ENCODE measurements around the gene MEGF11.

Gene MEGF11

GRCh38 chr15:66170042-66170441 lies 83.5 kb downstream of the MEGF11 start:
- no peak for DNase-seq (ENCODE audit: low read depth)

GRCh38 chr15:66169625-66170024 lies 83.9 kb downstream of the MEGF11 start:
- DNase-seq (ENCODE audit: low read depth) = no peak

DNA sequence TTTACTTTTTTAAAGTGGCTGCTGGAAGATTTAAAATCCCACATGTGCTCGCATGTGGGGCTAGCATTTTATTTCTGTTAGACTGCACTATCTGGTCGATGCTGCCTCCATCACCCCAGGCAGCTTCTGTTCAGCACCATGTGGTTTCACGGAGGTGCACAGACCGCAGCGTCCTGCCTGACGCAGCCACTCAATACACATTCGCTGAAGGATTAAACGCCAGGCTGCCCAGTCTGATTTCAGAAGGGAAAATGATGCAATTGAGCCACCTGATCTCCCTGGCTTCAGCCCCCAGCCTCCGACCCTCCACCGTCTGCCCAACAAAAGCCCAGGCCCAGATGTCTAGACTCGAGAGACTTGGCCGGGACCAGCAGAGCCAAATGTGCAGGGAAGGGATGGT lies 84.5 kb downstream of the MEGF11 start:
- DNase-seq (ENCODE audit: low read depth) = no peak

DNA sequence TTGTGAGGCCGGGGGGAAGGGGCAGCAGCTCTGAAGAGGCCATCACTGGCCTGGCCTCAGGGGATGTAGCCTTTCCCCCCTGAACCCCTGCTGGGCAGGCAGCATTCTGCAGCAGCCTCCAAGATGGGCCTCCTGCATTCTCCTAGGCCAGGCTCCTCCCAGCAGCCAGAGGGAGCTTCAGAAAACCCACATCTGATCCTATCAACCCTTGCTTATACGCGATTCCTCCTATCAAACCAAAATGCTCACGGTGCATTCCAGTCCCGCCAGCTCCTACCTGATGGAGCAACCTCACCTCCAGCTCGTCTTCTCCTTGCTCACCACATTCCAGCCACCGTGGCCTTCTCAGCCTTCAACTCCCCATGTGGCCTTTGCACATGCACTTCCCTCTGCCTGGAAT lies 85.7 kb downstream of the MEGF11 start:
- no peak for DNase-seq (ENCODE audit: low read depth)

DNA sequence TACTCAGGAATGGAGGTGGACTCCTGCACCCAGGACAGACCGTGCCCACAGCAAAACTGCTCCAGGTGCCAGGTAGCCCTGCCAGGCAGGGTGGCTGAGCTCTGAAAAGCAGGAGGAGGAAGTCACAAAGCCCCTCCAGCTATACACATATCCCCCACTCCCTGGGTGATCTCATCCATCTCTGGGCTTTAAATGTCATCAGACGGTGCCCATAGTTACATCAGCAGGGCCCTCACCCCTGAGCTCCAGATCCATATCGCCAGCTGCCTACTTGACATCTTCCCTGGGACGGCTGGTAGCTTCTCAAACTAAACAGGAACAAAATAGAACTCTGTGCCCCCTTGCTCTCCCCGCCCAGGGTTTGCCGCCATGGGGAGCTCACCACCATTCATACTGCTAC lies 87.7 kb downstream of the MEGF11 start:
- no peak for DNase-seq (ENCODE audit: low read depth)

DNA sequence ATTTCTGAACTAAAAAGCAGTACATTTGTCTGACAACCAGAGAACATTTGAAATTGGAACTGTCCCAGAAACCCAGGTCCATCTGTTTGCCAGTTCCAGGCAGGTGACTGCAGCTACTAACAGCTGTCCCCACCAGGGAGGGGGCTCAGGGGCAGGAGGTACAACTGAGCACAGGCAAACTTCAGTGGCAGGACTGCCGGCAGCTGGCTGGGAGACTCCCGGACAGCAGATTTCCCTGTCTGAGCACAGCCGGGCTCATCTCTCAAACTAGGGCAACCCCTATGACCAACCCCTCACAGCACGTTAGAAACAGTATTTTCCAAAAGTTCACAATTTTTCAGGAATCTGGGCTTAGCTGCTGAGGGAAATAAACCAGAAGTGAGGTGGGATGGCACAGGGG lies 88.8 kb downstream of the MEGF11 start:
- DNase-seq (ENCODE audit: low read depth) = no peak

DNA sequence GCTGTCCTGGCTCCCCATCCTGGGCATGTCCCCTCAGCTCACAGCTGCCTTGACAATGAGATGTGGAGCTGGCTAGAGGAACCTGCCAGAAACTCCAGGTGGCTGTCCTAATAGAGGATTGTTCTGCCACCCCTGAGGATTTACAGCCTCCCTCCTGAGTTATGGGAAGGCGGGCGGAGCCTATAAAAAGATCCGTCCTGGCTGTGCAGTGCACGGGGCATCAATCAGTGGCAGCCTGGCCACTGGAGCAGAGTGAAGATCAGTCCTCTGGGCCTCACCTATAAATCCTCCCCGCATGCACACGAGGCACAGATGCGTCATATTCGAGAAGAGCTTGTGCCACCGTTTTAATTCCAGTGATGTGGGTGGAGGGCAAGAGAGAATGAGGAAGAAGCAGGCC lies 90.0 kb downstream of the MEGF11 start:
- no peak for DNase-seq (ENCODE audit: low read depth)

DNA sequence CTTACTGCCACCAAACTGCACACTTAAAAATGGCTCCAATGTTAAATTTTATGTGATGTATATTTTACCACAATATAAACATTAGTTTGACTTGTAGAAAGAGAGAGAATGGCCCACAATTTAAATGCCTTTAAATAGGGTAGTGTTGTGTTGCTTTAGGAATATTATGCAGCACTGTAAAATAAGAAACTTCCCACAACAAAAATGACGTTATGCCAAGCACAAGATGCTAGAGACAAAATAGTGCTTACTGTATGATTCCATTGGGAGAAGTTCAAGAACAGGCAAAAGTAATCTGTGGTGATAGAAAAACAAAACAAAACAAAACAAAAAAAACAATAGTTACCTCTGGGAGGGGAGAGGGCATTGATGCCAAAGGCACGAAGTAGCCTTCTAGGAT lies 91.3 kb downstream of the MEGF11 start:
- DNase-seq (ENCODE audit: low read depth) = no peak

- no peak for DNase-seq (ENCODE audit: low read depth)
Observed at GRCh38 chr15:66161575-66162118, 91.9 kb downstream of the MEGF11 start.

- DNase-seq (ENCODE audit: low read depth) = no peak
Observed at GRCh38 chr15:66161108-66161507, 92.4 kb downstream of the MEGF11 start.

DNA sequence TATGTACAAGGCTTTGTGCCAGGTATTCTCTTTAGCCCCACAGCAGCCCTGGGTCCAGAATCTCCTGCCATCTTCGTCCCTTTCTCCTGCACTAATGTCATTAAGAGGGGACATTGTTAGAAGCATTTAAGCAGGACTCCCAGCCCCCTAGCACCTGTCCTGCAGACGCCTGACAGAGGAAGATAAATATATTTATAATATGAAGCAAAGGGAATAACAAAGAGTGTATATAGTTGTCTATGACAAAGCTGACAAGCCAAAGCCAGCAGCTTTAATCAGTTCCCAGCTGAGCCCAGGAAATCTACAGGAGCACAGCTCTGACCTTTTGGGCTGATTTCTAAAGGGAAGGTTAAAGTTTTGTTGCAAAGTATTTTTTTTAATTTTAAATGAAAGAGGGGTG lies 96.0 kb downstream of the MEGF11 start:
- no peak for DNase-seq (ENCODE audit: low read depth)

- no peak for DNase-seq (ENCODE audit: low read depth)
Observed at GRCh38 chr15:66156310-66156975, 97.1 kb downstream of the MEGF11 start.

GRCh38 chr15:66155065-66155464 lies 98.5 kb downstream of the MEGF11 start:
- no peak for DNase-seq (ENCODE audit: low read depth)

- no peak for DNase-seq (ENCODE audit: low read depth)
Observed at GRCh38 chr15:66154581-66154980, 99.0 kb downstream of the MEGF11 start.

DNA sequence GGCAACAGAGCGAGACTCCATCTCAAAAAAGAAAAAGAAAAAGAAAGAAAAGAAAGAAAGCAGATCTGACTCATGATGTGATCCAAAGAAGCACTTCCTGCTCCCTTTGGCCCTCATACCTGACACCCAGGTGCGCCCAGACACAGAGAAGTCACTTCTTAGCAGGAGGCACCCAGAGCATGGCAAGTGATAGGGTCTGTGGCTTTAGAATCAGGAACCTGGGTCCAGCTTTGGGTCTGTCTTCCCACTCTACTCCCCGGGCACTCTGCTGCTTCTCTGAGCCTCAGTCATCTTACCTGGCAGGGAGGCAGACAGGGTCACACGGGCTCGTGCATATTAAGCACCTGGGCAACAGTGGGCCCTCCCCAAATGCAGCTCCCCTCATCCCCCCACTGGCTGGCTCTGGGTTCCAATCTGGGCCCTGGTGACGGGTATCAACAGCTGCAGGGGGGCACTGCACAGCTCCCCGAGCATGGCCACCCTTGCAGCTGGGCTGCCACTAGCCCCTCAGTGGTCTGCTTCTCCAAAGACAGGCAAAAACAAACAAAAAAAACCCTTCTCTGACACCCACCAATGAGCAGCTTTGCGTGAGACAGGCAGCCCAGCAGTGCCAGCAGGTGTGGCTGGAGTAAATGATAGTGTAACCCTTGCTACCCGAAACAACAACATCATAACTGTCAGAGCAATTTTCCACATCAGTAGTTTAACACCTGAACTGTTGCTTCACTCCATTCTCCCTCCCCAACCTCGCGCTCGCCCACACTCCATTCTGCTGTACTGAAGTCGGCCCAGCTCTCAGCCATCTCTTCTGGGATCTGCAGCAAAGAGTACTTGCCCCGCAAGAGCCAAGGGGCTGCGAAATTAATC lies 99.8 kb downstream of the MEGF11 start:
- no peak for DNase-seq (ENCODE audit: low read depth)

- DNase-seq (ENCODE audit: low read depth) = no peak
Observed at GRCh38 chr15:66152650-66153049, 100.9 kb downstream of the MEGF11 start.

DNA sequence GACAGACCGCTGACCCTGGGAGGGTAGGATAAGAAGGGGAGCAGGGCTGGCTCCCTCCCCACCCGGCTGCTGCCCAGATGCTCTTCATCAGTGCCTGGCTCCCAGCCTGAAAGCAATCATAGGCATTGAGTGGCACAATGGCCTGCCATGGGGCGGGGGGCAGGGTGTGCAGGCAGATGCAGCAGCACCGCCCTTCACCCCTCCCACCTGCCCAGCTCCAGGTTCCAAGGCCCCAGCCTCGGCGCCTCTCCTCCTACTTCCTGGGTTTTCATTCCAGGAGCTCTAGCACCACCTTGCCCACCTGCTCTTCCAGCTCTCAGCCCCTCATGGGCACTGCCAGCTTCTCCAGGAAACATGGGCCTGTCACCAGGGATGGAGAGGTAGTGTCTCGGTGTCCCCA lies 101.7 kb downstream of the MEGF11 start:
- DNase-seq (ENCODE audit: low read depth) = no peak

DNA sequence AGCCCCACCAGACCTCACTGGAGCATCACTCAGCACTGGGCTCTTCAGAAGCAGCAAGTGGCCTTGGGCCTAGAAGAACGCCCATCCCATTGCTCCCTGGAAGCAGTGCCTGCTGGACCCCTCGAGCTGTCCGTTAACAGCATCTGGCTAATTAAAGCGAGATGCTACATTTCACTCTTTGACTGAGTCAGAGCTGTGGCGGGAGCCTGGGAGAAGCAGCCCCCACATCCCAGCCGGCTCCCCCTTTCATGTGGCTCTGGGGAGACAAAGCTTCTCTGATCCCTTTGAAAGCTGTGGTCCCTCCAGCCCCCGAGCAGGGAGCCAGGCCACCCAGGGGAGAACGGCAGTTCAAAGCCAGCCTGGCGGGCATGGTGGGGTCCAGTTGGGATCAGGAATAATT lies 103.7 kb downstream of the MEGF11 start:
- no peak for DNase-seq (ENCODE audit: low read depth)

- no peak for DNase-seq (ENCODE audit: low read depth)
Observed at GRCh38 chr15:66148187-66148586, 105.4 kb downstream of the MEGF11 start.

GRCh38 chr15:66147440-66147839 lies 106.1 kb downstream of the MEGF11 start:
- DNase-seq (ENCODE audit: low read depth) = no peak

GRCh38 chr15:66145726-66146182 lies 107.8 kb downstream of the MEGF11 start:
- no peak for DNase-seq (ENCODE audit: low read depth)

GRCh38 chr15:66144978-66145725 lies 108.4 kb downstream of the MEGF11 start:
- DNase-seq (ENCODE audit: low read depth) = no peak

GRCh38 chr15:66142285-66142684 lies 111.3 kb downstream of the MEGF11 start:
- no peak for DNase-seq (ENCODE audit: low read depth)

Measured in stimulated activated CD8-positive, alpha-beta memory T cell treated with anti-CD3 and anti-CD28 coated beads, Interleukin-7, amount 100 ng/mL, for 24 hours (primary cell).